22Rv1 (cell line): Measurements from ENCODE around the gene CCDC28B.

Experiments used
- ZFX ChIP-seq: fragments of 450-650 bp; IDR thresholded peaks from 2 replicates; pipeline ENCODE4 v1.6.1; 2017; ENCODE audit warnings: antibody characterized with exemption, borderline replicate concordance
- TF ChIP-seq, protein P1 (sequence below): fragments of 450-650 bp; IDR thresholded peaks from 2 replicates; pipeline ENCODE4 v1.5.1; 2017; ENCODE audit warnings: mild to moderate bottlenecking

DNA sequence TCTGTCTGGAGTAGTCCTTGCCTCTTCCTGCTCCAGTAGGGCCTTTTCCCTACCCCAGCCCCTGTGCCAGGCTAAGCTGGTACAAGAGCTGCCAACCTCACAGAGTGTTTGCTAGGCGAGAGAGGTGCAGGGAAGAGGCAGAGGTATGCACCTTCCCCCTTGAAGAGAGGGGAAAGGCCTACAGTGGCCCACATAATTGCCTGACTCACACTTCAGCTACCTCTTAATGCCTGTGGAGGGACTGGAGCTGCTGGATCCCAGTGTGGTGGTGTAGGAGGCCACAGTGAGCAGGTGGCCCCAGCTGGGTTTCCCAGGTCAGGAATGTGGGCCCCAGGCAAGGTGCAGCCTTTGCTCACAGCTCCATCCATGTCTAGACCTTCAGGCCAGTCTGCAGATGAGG is 3.3 kb upstream of the CCDC28B start:
- TF ChIP-seq, protein P1, sequence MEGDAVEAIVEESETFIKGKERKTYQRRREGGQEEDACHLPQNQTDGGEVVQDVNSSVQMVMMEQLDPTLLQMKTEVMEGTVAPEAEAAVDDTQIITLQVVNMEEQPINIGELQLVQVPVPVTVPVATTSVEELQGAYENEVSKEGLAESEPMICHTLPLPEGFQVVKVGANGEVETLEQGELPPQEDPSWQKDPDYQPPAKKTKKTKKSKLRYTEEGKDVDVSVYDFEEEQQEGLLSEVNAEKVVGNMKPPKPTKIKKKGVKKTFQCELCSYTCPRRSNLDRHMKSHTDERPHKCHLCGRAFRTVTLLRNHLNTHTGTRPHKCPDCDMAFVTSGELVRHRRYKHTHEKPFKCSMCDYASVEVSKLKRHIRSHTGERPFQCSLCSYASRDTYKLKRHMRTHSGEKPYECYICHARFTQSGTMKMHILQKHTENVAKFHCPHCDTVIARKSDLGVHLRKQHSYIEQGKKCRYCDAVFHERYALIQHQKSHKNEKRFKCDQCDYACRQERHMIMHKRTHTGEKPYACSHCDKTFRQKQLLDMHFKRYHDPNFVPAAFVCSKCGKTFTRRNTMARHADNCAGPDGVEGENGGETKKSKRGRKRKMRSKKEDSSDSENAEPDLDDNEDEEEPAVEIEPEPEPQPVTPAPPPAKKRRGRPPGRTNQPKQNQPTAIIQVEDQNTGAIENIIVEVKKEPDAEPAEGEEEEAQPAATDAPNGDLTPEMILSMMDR, result no peak
- TF ChIP-seq ZFX, result no peak
